ENCODE measurements around the gene LPP.

GRCh38 chr3:188449421-188449820 lies 295.5 kb downstream of the LPP start:
- TF ChIP-seq, protein P1, sequence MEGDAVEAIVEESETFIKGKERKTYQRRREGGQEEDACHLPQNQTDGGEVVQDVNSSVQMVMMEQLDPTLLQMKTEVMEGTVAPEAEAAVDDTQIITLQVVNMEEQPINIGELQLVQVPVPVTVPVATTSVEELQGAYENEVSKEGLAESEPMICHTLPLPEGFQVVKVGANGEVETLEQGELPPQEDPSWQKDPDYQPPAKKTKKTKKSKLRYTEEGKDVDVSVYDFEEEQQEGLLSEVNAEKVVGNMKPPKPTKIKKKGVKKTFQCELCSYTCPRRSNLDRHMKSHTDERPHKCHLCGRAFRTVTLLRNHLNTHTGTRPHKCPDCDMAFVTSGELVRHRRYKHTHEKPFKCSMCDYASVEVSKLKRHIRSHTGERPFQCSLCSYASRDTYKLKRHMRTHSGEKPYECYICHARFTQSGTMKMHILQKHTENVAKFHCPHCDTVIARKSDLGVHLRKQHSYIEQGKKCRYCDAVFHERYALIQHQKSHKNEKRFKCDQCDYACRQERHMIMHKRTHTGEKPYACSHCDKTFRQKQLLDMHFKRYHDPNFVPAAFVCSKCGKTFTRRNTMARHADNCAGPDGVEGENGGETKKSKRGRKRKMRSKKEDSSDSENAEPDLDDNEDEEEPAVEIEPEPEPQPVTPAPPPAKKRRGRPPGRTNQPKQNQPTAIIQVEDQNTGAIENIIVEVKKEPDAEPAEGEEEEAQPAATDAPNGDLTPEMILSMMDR (IDR thresholded peaks at IDR 0.05; ENCODE audit: insufficient read depth, low read depth, low read length): no peak
- no peak for TF ChIP-seq EZH2 (IDR thresholded peaks at IDR 0.05; ENCODE audit: insufficient read depth, low read length)
